Mucosa of rectum (tissue), 2 donors: ENCODE results near the gene PMM2.
"Not testable (repeated sequence)": the region's sequence is repeated elsewhere in the genome, so short reads cannot be mapped to it uniquely, and the experiment has no call there.

ENCODE experiments used
- H3K27ac ChIP-seq, 2 donors: one replicate each; pipeline ENCODE4 v1.7.0; 2013; ENCODE audit warnings: inconsistent platforms in 2 of 2, low read depth in 2 of 2, low read length in 2 of 2
- H3K27me3 ChIP-seq, 2 donors: one replicate each; pipeline ENCODE4 v1.7.0; 2013; ENCODE audit warnings: low read length in 2 of 2; ENCODE audit not compliant: control insufficient read depth in 2 of 2, insufficient read depth in 2 of 2
- H3K36me3 ChIP-seq, 2 donors: one replicate each; pipeline ENCODE4 v1.7.0; 2013; ENCODE audit warnings: low read length in 2 of 2; ENCODE audit not compliant: control insufficient read depth in 2 of 2, insufficient read depth in 2 of 2
- H3K4me1 ChIP-seq, 2 donors: one replicate each; pipeline ENCODE4 v1.7.0; 2013; ENCODE audit warnings: low read length in 2 of 2, mild to moderate bottlenecking in 1 of 2; ENCODE audit not compliant: control insufficient read depth in 2 of 2, insufficient read depth in 2 of 2
- H3K4me3 ChIP-seq, 2 donors: one replicate each; pipeline ENCODE4 v1.7.0; 2013; ENCODE audit warnings: low read length in 2 of 2
- H3K9ac ChIP-seq, 2 donors: one replicate each; pipeline ENCODE4 v1.7.0; 2013; ENCODE audit warnings: low read length in 2 of 2, low read depth in 1 of 2, mild to moderate bottlenecking in 1 of 2
- H3K9me3 ChIP-seq, 2 donors: one replicate each; pipeline ENCODE4 v1.7.0; 2013; ENCODE audit warnings: low read length in 2 of 2; ENCODE audit not compliant: control insufficient read depth in 2 of 2
- donor health status: healthy.
- donor health status: Normal muscosa, but diverticular disease.

Gene PMM2

DNA sequence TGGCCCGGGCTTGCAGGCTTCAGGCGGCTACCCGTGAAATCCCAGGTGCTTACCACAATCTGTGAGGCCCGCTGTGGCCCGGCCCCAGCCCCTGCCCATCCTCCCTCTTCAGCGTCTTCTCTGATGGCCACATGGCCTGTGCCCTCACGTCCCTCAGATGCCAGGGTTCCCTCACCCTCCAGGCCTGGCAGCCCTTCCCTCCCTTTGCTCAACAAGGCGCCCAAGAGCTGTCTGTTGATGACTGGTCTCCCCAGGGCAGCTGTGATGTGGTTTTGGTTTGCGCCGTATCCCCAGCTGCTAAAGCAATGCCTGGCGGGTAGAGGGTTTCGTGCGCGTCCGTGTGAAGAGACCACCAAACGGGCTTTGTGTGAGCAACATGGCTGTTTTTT is 35.1 kb downstream of the PMM2 start:
- Histone ChIP-seq H3K9me3 (no peaks in the 10 kb centered on the region), H3K36me3 (peaks cover 33 to 34% of the 10 kb centered on the region in 2 donors), H3K4me1 (no peaks in the 10 kb centered on the region), H3K27ac (no peak overlapping the region), H3K27me3 (no peaks in the 10 kb centered on the region), H3K4me3 (no peak overlapping the region), H3K9ac (no peak overlapping the region)

DNA sequence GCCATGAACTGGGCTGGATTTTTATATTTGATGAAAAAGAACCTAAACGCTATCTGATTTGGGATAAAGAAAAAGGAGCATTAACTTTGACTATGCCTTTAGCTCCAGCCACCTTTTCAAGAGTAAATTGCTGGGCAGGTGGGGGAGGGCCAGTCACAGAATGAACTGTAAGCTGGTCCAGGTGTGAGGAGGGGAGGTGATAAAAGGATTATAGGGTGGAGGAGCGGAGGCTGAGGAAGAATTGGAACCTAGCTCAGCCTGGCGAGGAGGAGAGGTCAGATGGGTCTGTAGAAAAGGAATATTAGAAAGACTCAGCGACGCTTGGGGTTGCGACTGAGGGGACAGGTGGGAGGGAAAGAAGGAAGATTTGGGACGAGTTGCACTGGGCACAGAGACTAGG is 39.2 kb downstream of the PMM2 start:
- not testable (repeated sequence) for H3K36me3 ChIP-seq, H3K27ac ChIP-seq

DNA sequence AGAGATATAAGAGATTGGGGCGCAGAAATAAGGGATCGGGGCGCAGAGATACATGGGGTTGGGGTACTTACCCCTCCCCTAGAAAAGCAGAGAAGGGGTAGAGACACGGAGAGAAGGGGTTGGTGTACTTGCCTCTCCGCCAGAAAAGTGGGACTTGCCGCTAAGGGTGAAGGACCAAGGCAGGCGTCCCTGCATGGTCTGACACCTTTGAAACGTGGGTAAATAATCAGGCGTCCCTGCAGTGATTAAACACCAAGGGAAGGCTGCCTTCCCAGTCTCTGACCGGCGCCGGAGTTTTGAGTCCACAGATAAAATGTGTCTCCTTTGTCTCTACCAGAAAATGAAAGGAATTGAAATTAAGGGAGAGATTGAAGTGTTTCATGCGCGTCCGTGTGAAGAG is 40.0 kb downstream of the PMM2 start:
- not testable (repeated sequence) for H3K27ac ChIP-seq, H3K36me3 ChIP-seq, H3K9ac ChIP-seq, H3K9me3 ChIP-seq, H3K27me3 ChIP-seq, H3K4me3 ChIP-seq, H3K4me1 ChIP-seq

More for the DNA sequence above, 39.2 kb downstream of the PMM2 start:
- not testable (repeated sequence) for H3K27me3 ChIP-seq, H3K4me1 ChIP-seq, H3K4me3 ChIP-seq, H3K9me3 ChIP-seq, H3K9ac ChIP-seq

DNA sequence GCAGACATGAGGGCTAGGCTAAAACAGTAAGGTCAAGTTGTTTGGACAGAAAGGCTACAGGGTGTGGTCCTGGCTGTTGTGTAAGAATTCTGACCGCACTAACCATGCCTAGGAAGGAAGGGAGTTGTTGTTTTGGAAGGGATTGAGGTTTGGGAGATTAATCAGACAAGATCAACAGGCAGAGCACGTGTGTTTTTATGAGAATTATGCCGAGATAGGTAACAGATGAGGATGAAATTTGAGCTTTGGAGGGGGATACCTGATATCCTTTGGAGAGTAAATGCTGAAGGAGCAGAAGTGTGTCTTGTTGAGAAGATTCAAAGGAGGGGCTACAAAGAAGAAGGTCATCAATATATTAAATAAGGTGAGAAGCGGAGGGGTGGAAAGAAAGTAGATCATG is 44.4 kb downstream of the PMM2 start:
- not testable (repeated sequence) for H3K9me3 ChIP-seq, H3K9ac ChIP-seq, H3K27me3 ChIP-seq, H3K27ac ChIP-seq, H3K4me1 ChIP-seq, H3K36me3 ChIP-seq, H3K4me3 ChIP-seq

DNA sequence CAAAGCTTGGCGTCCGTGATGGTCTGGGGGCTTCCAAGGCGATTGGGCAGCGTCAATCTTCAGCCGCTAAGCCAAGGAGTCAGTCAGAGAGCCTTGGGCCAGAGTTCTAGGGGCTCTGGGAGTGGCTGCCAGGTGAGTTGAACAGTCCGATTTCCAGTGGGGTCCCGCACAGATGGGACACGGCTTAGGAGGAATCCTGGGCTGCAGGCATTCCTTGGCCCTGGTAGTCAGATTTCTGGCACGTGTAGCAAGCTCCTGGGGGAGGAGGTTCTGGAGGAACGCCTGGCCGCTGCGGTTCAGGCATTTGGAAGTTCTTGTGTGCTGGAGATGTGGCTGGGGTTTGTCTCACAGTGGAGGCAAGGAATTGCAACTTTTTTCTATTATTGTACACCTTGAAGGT is 45.7 kb downstream of the PMM2 start:
- H3K9me3 ChIP-seq, H3K9ac ChIP-seq, H3K4me1 ChIP-seq, H3K27ac ChIP-seq, H3K4me3 ChIP-seq, H3K27me3 ChIP-seq: not testable (repeated sequence)
- peaks cover 8 to 13% of the 10 kb centered on the region in 2 donors for H3K36me3 ChIP-seq

DNA sequence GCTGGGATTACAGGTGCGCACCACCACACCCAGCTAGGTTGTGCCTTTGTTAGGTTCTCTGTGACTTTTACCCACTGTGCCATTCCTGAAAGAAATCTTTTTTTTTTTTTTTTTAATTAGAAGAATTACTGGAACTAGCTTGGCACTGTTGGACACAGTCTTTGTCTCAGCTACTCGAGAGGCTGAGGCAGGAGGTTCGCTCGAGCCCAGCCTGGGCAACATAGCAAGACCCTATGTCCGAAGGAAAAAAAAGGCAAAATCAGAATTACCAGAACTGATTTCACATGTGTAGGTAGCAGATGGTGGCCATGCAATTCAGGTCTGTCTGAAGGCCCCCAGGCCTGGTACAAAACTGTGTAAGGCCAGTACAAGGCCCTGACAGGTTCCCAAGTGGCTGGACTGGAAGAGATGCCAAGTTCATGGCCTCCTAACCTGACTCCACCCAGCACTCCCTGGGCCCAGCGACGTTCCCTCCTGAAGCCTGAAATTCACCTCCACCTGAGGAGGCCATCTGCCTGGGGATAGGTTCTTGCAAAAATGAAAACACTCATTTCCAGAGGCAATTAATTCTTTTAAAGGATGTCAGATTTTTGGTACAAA is 48.2 kb downstream of the PMM2 start:
- Histone ChIP-seq H3K27ac (no peak overlapping the region), H3K9ac (no peak overlapping the region), H3K4me1 (no peaks in the 10 kb centered on the region), H3K9me3 (no peaks in the 10 kb centered on the region), H3K4me3 (no peak overlapping the region), H3K36me3 (peaks cover 18 to 37% of the 10 kb centered on the region in 2 donors), H3K27me3 (no peaks in the 10 kb centered on the region)

DNA sequence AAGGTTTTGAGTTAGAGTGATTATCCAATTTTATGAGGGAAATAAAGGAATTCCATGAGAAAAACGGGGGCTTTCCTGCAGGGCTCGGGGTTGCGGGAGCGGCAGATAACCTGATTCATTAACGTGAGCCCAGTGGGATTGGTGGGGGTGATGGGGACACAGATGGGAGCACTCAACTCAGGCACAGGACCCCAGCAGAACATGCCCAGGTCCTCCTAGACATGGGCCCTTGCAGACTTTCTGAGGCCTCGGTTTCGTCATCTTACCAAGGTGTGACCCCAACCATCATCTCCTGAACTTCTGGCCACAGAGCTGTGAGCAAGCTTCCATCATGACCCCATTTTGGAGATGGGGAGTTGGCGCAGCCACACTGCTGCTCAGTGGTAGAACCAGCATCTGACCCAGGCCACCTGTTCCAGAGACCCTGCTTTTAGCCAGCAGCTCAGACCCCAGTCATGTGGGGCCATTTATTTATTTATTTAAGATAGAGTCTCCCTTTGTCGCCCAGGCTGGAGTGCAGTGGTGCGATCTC is 48.8 kb downstream of the PMM2 start:
- no peaks in the 10 kb centered on the region for H3K4me1 ChIP-seq
- no peak overlapping the region for H3K4me3 ChIP-seq
- H3K27ac ChIP-seq: no peak overlapping the region
- H3K36me3 ChIP-seq: peaks cover 18 to 40% of the 10 kb centered on the region in 2 donors
- H3K27me3 ChIP-seq: no peaks in the 10 kb centered on the region
- H3K9ac ChIP-seq: no peak overlapping the region
- H3K9me3 ChIP-seq: no peaks in the 10 kb centered on the region

DNA sequence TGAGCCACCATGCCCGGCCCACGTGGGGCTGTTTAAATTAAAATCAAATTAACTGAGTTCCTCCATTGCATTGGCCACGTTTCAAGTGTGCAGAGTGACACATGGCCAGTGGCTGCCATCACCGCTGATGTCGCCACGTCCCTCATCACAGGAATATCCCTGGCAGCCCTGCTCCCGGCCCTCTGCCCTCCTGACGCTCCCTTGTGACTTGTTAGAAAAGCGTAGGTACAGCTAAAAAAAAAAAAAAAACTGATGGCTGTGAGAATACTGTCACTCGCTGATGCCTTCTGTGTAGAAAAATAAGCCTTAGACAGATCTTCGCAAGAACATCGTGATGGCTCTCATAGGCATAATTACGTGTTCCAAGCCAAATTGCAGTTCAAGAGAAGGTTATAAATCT is 49.5 kb downstream of the PMM2 start:
- Histone ChIP-seq H3K4me1 (no peaks in the 10 kb centered on the region), H3K4me3 (no peak overlapping the region), H3K9me3 (no peaks in the 10 kb centered on the region), H3K27me3 (no peaks in the 10 kb centered on the region), H3K9ac (no peak overlapping the region), H3K27ac (no peak overlapping the region), H3K36me3 (peaks cover 18 to 42% of the 10 kb centered on the region in 2 donors)

DNA sequence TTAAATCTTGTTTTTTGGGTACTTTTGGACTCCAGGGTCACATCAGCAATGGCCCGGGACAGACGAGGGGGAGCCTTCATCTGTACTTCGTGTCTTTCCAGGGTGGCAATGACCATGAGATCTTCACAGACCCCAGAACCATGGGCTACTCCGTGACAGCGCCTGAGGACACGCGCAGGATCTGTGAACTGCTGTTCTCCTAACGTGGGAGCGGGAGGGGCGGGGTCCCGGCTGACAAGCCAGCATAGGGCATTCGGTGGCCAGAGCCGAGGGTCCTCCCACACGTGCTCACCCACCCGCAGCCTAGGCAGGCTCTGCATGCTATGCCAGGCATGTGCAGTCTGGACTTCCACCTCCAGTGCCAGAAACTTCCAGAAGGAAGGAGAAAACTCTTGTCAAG is 50.0 kb downstream of the PMM2 start:
- Histone ChIP-seq H3K27ac (no peak overlapping the region), H3K4me1 (no peaks in the 10 kb centered on the region), H3K27me3 (no peaks in the 10 kb centered on the region), H3K36me3 (peaks cover 18 to 46% of the 10 kb centered on the region in 2 donors), H3K9ac (no peak overlapping the region), H3K4me3 (no peak overlapping the region), H3K9me3 (no peaks in the 10 kb centered on the region)

DNA sequence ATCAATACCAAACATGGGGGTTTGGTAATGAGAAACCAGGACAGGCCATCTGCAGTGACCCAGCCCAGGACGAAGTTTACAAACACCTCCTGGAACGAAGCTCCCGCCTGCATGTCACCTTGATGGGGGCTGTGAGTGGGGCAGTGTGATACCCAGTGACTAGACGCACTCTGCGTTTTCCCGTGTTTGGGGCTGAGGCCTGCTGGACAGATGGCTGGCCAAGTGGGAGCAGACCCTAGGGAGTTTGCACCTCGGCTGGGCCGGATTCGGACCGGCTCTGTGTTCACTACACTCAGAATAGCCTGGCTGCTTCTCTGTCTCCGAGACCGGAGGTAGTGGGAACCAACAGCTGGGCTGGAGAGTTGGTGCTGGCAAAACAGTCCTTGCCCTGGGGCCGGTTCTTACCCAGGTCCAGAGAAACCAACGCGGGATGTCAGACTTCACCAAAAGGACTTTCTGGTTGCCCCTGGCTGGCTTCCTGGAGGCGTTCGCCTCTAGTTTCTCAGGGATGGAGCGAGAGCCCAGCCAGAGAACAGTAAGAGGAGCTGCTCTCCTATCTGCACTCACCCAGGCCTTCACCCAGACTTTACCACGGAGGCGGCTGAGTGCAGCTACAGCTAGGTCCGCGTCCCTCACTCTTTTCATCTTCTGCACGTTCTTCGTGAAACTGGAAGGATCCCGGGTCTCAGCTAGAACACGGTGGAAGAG is 50.7 kb downstream of the PMM2 start:
- Histone ChIP-seq H3K9me3 (no peaks in the 10 kb centered on the region), H3K36me3 (peaks cover 23 to 50% of the 10 kb centered on the region in 2 donors), H3K4me3 (no peak overlapping the region), H3K27me3 (no peaks in the 10 kb centered on the region), H3K4me1 (no peaks in the 10 kb centered on the region), H3K27ac (no peak overlapping the region), H3K9ac (no peak overlapping the region)
